HL-60 (cell line): ENCODE results near the gene LSAMP.

Experiments used
- GABPA ChIP-seq: IDR thresholded peaks from 2 replicates; pipeline ENCODE4 v1.6.1; 2012; ENCODE audit warnings: low read depth
- POLR2AphosphoS5 ChIP-seq: IDR thresholded peaks from 2 replicates; pipeline ENCODE4 v1.6.1; 2012; ENCODE audit warnings: low read depth
- SPI1 ChIP-seq: IDR thresholded peaks from 2 replicates; pipeline ENCODE4 v1.6.1; 2012; ENCODE audit warnings: low read depth, mild to moderate bottlenecking, borderline replicate concordance
- TF ChIP-seq, protein P1 (sequence below): IDR thresholded peaks from one replicate; pipeline ENCODE4 v1.5.1; 2011; ENCODE audit warnings: low read length, control low read depth, inconsistent platforms; ENCODE audit not compliant: insufficient read depth
- TF ChIP-seq, protein P2 (sequence below): IDR thresholded peaks from 2 replicates; pipeline ENCODE4 v1.6.1; 2012; ENCODE audit warnings: low read depth; ENCODE audit not compliant: insufficient replicate concordance

DNA sequence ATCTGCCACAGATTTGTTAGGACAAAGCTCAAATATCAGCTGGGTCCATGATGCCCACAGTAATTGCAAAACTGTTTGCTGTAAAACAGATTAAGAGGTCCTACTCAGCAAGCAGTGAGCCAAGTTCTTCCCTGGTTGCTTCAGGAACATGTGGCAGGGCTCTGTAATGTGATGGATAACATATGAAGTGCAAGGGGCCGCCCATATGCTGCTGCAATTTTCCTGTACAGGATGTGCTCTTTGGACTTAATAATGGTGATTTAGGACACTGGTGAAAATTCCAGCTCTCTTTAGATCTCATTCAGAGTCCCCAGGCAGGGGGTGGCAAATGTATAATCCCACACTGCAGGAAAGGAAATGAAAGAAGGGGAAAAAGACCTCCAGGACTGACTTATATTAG, 289.4 kb downstream of the LSAMP start:
- no peak for TF ChIP-seq POLR2AphosphoS5
- TF ChIP-seq, protein P1, sequence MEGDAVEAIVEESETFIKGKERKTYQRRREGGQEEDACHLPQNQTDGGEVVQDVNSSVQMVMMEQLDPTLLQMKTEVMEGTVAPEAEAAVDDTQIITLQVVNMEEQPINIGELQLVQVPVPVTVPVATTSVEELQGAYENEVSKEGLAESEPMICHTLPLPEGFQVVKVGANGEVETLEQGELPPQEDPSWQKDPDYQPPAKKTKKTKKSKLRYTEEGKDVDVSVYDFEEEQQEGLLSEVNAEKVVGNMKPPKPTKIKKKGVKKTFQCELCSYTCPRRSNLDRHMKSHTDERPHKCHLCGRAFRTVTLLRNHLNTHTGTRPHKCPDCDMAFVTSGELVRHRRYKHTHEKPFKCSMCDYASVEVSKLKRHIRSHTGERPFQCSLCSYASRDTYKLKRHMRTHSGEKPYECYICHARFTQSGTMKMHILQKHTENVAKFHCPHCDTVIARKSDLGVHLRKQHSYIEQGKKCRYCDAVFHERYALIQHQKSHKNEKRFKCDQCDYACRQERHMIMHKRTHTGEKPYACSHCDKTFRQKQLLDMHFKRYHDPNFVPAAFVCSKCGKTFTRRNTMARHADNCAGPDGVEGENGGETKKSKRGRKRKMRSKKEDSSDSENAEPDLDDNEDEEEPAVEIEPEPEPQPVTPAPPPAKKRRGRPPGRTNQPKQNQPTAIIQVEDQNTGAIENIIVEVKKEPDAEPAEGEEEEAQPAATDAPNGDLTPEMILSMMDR: no peak
- TF ChIP-seq, protein P2, sequence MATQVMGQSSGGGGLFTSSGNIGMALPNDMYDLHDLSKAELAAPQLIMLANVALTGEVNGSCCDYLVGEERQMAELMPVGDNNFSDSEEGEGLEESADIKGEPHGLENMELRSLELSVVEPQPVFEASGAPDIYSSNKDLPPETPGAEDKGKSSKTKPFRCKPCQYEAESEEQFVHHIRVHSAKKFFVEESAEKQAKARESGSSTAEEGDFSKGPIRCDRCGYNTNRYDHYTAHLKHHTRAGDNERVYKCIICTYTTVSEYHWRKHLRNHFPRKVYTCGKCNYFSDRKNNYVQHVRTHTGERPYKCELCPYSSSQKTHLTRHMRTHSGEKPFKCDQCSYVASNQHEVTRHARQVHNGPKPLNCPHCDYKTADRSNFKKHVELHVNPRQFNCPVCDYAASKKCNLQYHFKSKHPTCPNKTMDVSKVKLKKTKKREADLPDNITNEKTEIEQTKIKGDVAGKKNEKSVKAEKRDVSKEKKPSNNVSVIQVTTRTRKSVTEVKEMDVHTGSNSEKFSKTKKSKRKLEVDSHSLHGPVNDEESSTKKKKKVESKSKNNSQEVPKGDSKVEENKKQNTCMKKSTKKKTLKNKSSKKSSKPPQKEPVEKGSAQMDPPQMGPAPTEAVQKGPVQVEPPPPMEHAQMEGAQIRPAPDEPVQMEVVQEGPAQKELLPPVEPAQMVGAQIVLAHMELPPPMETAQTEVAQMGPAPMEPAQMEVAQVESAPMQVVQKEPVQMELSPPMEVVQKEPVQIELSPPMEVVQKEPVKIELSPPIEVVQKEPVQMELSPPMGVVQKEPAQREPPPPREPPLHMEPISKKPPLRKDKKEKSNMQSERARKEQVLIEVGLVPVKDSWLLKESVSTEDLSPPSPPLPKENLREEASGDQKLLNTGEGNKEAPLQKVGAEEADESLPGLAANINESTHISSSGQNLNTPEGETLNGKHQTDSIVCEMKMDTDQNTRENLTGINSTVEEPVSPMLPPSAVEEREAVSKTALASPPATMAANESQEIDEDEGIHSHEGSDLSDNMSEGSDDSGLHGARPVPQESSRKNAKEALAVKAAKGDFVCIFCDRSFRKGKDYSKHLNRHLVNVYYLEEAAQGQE: no peak
- TF ChIP-seq GABPA: no peak
- no peak for TF ChIP-seq SPI1
